ENCODE data around the gene SPRR2G. TPM values are rescaled to one million over a fixed set of nuclear protein-coding genes. Genes with fewer than 3 reads are reported as not detected.
"Not testable (repeated sequence)": the region's sequence is repeated elsewhere in the genome, so short reads cannot be mapped to it uniquely, and the experiment has no call there.

The SPRR2G gene
- total RNA-seq, result not detected

- ATAC-seq (ENCODE audit: low FRiP score) (no peak), DNase-seq (ENCODE audit: low spot score) (no peak)
- no peak for TF ChIP-seq CTCF (IDR thresholded peaks at IDR 0.05)
Observed at GRCh38 chr1:153150846-153151245, at the start of gene SPRR2G. SPRR2G (minus strand) TSS chr1:153150890; CDS start chr1:153150110, 780 bp downstream.

- ATAC-seq (ENCODE audit: low FRiP score) (no peak), DNase-seq (ENCODE audit: low spot score) (no peak)
- TF ChIP-seq CTCF (IDR thresholded peaks at IDR 0.05), result no peak
Observed at GRCh38 chr1:153195216-153195615, 44.5 kb upstream of the SPRR2G start.

- ATAC-seq (ENCODE audit: low FRiP score) (no peak), DNase-seq (ENCODE audit: low spot score) (no peak)
- TF ChIP-seq CTCF (IDR thresholded peaks at IDR 0.05), result no peak
Observed at GRCh38 chr1:153194331-153195050, 43.8 kb upstream of the SPRR2G start.

- DNase-seq (ENCODE audit: low spot score), result no peak
- ATAC-seq (ENCODE audit: low FRiP score), result no peak
- no peak for TF ChIP-seq CTCF (IDR thresholded peaks at IDR 0.05)
Observed at GRCh38 chr1:153192697-153193096, 42.0 kb upstream of the SPRR2G start.

GRCh38 chr1:153190373-153190772, 39.7 kb upstream of the SPRR2G start:
- DNase-seq (ENCODE audit: low spot score) (no peak), ATAC-seq (ENCODE audit: low FRiP score) (no peak)
- no peak for TF ChIP-seq CTCF (IDR thresholded peaks at IDR 0.05)

GRCh38 chr1:153188301-153188700, 37.6 kb upstream of the SPRR2G start:
- not testable (repeated sequence) for ATAC-seq (ENCODE audit: low FRiP score); DNase-seq (ENCODE audit: low spot score)

- no peak for TF ChIP-seq CTCF (IDR thresholded peaks at IDR 0.05)
- DNase-seq (ENCODE audit: low spot score) (no peak), ATAC-seq (ENCODE audit: low FRiP score) (no peak)
Observed at GRCh38 chr1:153180556-153180955, 29.9 kb upstream of the SPRR2G start.
